Stomach (tissue), 4 donors: ENCODE results near the gene TTC27.

Source experiments
- POLR2A ChIP-seq, 4 donors: fragments of 450-650 bp; IDR thresholded peaks; one replicate each; pipeline ENCODE4 v1.6.1; 2016; ENCODE audit warnings: antibody characterized with exemption in 4 of 4, control low read depth in 2 of 4, mild to moderate bottlenecking in 1 of 4, moderate library complexity in 1 of 4
- TF ChIP-seq, protein P1 (sequence below), 7 experiments: fragments of 450-650 bp in 4 of 7; fragments of 200-600 bp in 3 of 7; sonication (generic) in 3 of 7; IDR thresholded peaks; one replicate each; pipeline ENCODE4 v1.5.1; 2016 to 2019; ENCODE audit warnings: antibody characterized with exemption in 7 of 7, control low read depth in 2 of 7, mild to moderate bottlenecking in 1 of 7

DNA sequence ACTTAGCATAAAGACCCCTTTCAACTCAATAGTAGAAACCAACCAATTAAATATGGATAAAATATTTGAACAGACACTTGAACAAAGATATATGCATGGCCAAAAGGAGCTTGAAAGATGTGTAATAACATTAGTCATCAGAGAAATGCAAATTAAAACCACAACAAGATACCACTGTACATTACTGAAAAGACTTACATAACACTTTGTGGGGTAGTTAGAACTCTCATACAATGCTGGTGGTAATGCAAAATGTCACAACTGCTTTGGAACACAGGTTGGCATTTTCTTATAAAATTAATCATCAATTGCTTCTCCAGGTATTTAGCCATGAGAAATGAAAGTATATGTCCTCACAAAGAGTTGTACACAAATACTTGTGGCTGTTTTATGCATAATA is 60.7 kb downstream of the TTC27 start:
- TF ChIP-seq, protein P1, sequence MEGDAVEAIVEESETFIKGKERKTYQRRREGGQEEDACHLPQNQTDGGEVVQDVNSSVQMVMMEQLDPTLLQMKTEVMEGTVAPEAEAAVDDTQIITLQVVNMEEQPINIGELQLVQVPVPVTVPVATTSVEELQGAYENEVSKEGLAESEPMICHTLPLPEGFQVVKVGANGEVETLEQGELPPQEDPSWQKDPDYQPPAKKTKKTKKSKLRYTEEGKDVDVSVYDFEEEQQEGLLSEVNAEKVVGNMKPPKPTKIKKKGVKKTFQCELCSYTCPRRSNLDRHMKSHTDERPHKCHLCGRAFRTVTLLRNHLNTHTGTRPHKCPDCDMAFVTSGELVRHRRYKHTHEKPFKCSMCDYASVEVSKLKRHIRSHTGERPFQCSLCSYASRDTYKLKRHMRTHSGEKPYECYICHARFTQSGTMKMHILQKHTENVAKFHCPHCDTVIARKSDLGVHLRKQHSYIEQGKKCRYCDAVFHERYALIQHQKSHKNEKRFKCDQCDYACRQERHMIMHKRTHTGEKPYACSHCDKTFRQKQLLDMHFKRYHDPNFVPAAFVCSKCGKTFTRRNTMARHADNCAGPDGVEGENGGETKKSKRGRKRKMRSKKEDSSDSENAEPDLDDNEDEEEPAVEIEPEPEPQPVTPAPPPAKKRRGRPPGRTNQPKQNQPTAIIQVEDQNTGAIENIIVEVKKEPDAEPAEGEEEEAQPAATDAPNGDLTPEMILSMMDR (IDR thresholded peaks at IDR 0.05), result no peak
- no peak for TF ChIP-seq POLR2A (IDR thresholded peaks at IDR 0.05)
